A673 (cell line): Measurements from ENCODE around the gene PIGN. TPM values are rescaled to one million over a fixed set of nuclear protein-coding genes. Genes with fewer than 3 reads are reported as not detected.

ENCODE experiments used
- BruUV-seq: library from RNA; stranded (reverse); fragments of 400-500 nt; replicated peaks from 2 replicates; lab custom pipeline; 2021; lab: Mats Ljungman, UMichigan
- CTCF ChIA-PET: fragments of 300-600 bp; sonication (Branson Sonifier 250); formaldehyde crosslinking; loops from one replicate; lab custom pipeline; 2022; ENCODE audit warnings: antibody characterized with exemption; lab: Charles Lee
- POLR2A ChIA-PET: fragments of 300-600 bp; sonication (Branson Sonifier 250); formaldehyde crosslinking; loops from one replicate; lab custom pipeline; 2022; ENCODE audit warnings: antibody characterized with exemption; ENCODE audit not compliant: low non-redundant PET; lab: Charles Lee
- DNase-seq: peaks from one replicate; pipeline ENCODE4 v3.0.0-alpha.2; 2015; ENCODE audit warnings: low spot score
- H3K27ac ChIP-seq: fragments of 200-600 bp; sonication (generic); 2 replicates; pipeline ENCODE4 v1.5.1; 2016; ENCODE audit warnings: mixed run types, low read depth, mild to moderate bottlenecking, mixed read lengths, antibody characterized with exemption, low read length; ENCODE audit not compliant: poor library complexity, severe bottlenecking
- H3K27me3 ChIP-seq: fragments of 200-600 bp; sonication (generic); replicated peaks from 2 replicates; pipeline ENCODE4 v1.6.1; 2017; ENCODE audit warnings: mixed run types, low read depth, mild to moderate bottlenecking, mixed read lengths, antibody characterized with exemption, low read length; ENCODE audit not compliant: insufficient read depth, poor library complexity
- H3K36me3 ChIP-seq: fragments of 200-600 bp; sonication (generic); 2 replicates; pipeline ENCODE4 v1.6.1; 2016; ENCODE audit warnings: mixed run types, mild to moderate bottlenecking, mixed read lengths, antibody characterized with exemption, low read length; ENCODE audit not compliant: insufficient read depth, poor library complexity, severe bottlenecking
- H3K4me1 ChIP-seq: fragments of 200-600 bp; sonication (generic); 2 replicates; pipeline ENCODE4 v1.6.1; 2017; ENCODE audit warnings: mixed run types, mild to moderate bottlenecking, mixed read lengths, antibody characterized with exemption, low read length; ENCODE audit not compliant: insufficient read depth, poor library complexity, severe bottlenecking
- H3K4me3 ChIP-seq: fragments of 200-600 bp; sonication (generic); 2 replicates; pipeline ENCODE4 v1.5.1; 2016; ENCODE audit warnings: low read depth, mixed run types, mild to moderate bottlenecking, mixed read lengths, low read length; ENCODE audit not compliant: poor library complexity, severe bottlenecking
- H3K9me3 ChIP-seq: fragments of 200-600 bp; sonication (generic); 2 replicates; pipeline ENCODE4 v1.6.1; 2016; ENCODE audit warnings: mixed run types, low read depth, mild to moderate bottlenecking, mixed read lengths, antibody characterized with exemption, low read length; ENCODE audit not compliant: poor library complexity, severe bottlenecking
- EZH2 ChIP-seq: fragments of 200-600 bp; sonication (generic); IDR thresholded peaks from 2 replicates; pipeline ENCODE4 v1.6.1; 2017; ENCODE audit warnings: borderline replicate concordance, low read depth, mild to moderate bottlenecking, mixed read lengths, antibody characterized with exemption, low read length; ENCODE audit not compliant: poor library complexity, severe bottlenecking
- intact Hi-C: fragments of 100-400 bp; cut with micrococcal nuclease; formaldehyde crosslinking; loops from one replicate; pipeline ENCODE4 v1.10.0; 2022; ENCODE audit not compliant: unreplicated experiment
- total RNA-seq: library from RNA; stranded (reverse); gene quantifications from 2 replicates; pipeline ENCODE4 v1.2.3, GENCODE V29; 2021
- TF ChIP-seq, protein P1 (sequence below): fragments of 300-800, 200-600 bp; sonication (generic); conservative IDR thresholded peaks from 2 replicates; pipeline ENCODE4 v1.5.1; 2017; ENCODE audit warnings: low read depth, mild to moderate bottlenecking, antibody characterized with exemption, low read length, moderate library complexity, mixed read lengths

PIGN gene
- total RNA-seq, 1 experiment from 2014 or later: 23.8 TPM

DNA sequence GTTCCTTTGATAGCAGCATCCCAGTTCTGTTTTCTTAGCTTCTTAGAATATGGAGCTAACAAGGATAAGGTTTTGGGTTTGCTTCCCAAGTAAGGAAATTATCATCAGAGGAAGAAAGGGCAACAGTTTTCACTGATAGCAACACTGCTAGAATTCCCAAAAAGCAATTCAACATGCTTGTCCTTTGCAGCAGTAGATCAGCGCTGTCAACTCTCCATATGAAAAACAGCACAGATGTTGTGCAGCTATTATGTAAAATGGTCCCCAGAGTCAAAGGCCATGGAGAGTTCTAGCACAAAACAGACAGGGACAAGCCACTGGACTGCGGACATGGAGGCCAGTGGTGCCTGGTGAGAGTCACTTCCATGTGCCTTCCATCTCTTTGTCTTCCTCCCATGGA lies 158.1 kb downstream of the PIGN start:
- intact Hi-C loops: no loop called here
- H3K4me3 ChIP-seq: no peak overlapping the region
- no TSS peak for BruUV-seq
- H3K36me3 ChIP-seq: no peaks in the 10 kb centered on the region
- no peak for DNase-seq
- H3K4me1 ChIP-seq: no peaks in the 10 kb centered on the region
- H3K27ac ChIP-seq: no peak overlapping the region
- ChIA-PET POLR2A (no interaction called here), CTCF (no interaction called here)
- no peaks in the 10 kb centered on the region for H3K9me3 ChIP-seq
- no peaks in the 10 kb centered on the region for H3K27me3 ChIP-seq
- no peak for TF ChIP-seq EZH2
- TF ChIP-seq, protein P1, sequence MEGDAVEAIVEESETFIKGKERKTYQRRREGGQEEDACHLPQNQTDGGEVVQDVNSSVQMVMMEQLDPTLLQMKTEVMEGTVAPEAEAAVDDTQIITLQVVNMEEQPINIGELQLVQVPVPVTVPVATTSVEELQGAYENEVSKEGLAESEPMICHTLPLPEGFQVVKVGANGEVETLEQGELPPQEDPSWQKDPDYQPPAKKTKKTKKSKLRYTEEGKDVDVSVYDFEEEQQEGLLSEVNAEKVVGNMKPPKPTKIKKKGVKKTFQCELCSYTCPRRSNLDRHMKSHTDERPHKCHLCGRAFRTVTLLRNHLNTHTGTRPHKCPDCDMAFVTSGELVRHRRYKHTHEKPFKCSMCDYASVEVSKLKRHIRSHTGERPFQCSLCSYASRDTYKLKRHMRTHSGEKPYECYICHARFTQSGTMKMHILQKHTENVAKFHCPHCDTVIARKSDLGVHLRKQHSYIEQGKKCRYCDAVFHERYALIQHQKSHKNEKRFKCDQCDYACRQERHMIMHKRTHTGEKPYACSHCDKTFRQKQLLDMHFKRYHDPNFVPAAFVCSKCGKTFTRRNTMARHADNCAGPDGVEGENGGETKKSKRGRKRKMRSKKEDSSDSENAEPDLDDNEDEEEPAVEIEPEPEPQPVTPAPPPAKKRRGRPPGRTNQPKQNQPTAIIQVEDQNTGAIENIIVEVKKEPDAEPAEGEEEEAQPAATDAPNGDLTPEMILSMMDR: no peak

DNA sequence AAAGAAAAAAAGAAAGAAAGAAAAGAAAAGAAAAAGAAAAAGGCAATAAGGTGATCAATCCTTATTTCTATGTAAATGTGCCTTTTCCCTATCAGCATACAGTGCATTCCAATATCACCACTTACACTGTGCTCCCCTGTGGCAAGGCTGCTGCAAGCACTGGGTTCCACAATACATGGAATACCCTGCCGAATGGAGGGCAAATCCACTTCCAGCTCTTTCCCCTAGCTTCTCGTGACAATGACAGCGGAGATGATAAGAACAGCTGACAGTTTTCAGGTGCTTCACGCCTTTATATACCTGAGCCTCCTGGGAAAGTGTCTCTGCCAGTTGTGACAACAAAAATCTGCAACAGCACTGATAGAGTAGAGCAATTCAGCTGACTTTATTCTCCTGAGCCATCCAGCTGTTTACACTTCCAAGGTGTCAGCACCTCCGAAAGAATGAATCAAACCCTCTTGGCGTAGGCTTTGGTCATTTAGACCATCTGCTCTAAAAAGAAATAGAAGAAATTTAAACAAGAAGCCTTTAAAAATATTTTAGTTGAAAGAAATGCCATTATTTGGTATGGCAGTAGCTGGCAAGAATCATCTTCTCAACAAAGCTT lies 158.8 kb downstream of the PIGN start:
- no TSS peak for BruUV-seq
- ChIA-PET CTCF (no interaction called here), POLR2A (no interaction called here)
- TF ChIP-seq, protein P1: no peak
- TF ChIP-seq EZH2: no peak
- no peak for DNase-seq
- no peaks in the 10 kb centered on the region for H3K36me3 ChIP-seq
- H3K4me1 ChIP-seq: no peaks in the 10 kb centered on the region
- intact Hi-C loops: no loop called here
- H3K27ac ChIP-seq: no peak overlapping the region
- no peaks in the 10 kb centered on the region for H3K27me3 ChIP-seq
- H3K4me3 ChIP-seq: no peak overlapping the region
- H3K9me3 ChIP-seq: no peaks in the 10 kb centered on the region

DNA sequence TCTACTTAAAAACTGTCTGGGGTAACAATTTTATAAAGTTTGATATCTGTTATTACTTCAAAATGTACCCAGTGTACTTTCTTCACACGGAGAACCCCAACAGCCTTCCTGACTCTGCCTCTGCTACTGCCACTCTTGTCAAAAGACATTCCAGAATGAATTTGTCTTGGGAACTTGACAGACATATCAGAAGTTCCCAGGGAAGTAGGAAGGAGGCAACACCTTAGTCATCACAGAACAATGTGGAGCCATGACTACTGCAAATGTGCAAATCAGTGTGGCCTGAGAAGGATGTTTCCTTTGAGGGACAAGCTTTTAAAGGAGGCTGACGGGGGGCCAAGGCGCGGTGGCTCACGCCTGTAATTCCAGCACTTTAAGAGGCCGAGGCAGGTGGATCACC lies 160.3 kb downstream of the PIGN start:
- ChIA-PET POLR2A (no interaction called here), CTCF (no interaction called here)
- TF ChIP-seq, protein P1: no peak
- TF ChIP-seq EZH2: no peak
- H3K9me3 ChIP-seq: no peaks in the 10 kb centered on the region
- intact Hi-C loops: no loop called here
- H3K4me3 ChIP-seq: no peak overlapping the region
- no peak for DNase-seq
- H3K36me3 ChIP-seq: no peaks in the 10 kb centered on the region
- no peaks in the 10 kb centered on the region for H3K27me3 ChIP-seq
- BruUV-seq: no TSS peak
- no peak overlapping the region for H3K27ac ChIP-seq
- no peaks in the 10 kb centered on the region for H3K4me1 ChIP-seq
